Skin of body (tissue), 3 donors: ENCODE data around the gene DHDH. TPM values are rescaled to one million over a fixed set of nuclear protein-coding genes. Genes with fewer than 3 reads are reported as not detected.

ENCODE experiments used
- DNase-seq: peaks from one replicate; lab custom pipeline; 2025; lab: John Stamatoyannopoulos, UW
- small RNA-seq: library from RNA; depleted of rRNA; stranded (forward); fragments of <200 nt; gene quantifications from one replicate; pipeline ENCODE3, GENCODE V24; 2014; ENCODE audit warnings: low replicate concordance
- total RNA-seq: library from RNA; depleted of rRNA; stranded (reverse); fragments of >200 nt; gene quantifications from one replicate; pipeline ENCODE4 v1.2.3, GENCODE V29; 2014

The DHDH gene
- total RNA-seq, 1 donor from 2014 or later, result not detected

GRCh38 chr19:48991873-48992580, 58.5 kb downstream of the DHDH start:
- DNase-seq, result peak; percentile 78

GRCh38 chr19:48992581-48993174, 59.2 kb downstream of the DHDH start:
- no peak for DNase-seq

GRCh38 chr19:48993175-48994034, 59.9 kb downstream of the DHDH start, which contains the start of the genes GYS1 and RUVBL2:
TSS of gene GYS1 (minus strand) at chr19:48993309. CDS start at chr19:48993112, 197 bp downstream.
TSS of gene RUVBL2 (plus strand) at chr19:48993887. CDS start at chr19:48993912, 25 bp downstream.
- peak; percentile 99 for DNase-seq

- DNase-seq, result no peak
Observed at GRCh38 chr19:48994035-48994386, 60.5 kb downstream of the DHDH start.

Small RNA genes within 50 kb of the gene (small RNA-seq; reads per million reads assigned to genes)
- not detected for gene AC026803.1

Other genes starting within 250 kb of the DHDH start
- gene FUT2, start 237.7 kb upstream of the DHDH start, total RNA-seq, result 0.59 TPM
- 1.7 TPM for gene MAMSTR, start 214.0 kb upstream of the DHDH start, total RNA-seq
- 6.5 TPM for gene RASIP1, start 193.1 kb upstream of the DHDH start, total RNA-seq
- 0.10 TPM for gene IZUMO1, start 186.8 kb upstream of the DHDH start, total RNA-seq
- gene FUT1, start 181.1 kb upstream of the DHDH start, total RNA-seq, result 2.9 TPM
- gene FGF21, start 178.2 kb upstream of the DHDH start, total RNA-seq, result not detected
- gene BCAT2, start 122.7 kb upstream of the DHDH start, total RNA-seq, result 19.0 TPM
- 3.4 TPM for gene HSD17B14, start 97.2 kb upstream of the DHDH start, total RNA-seq
- 8.4 TPM for gene PLEKHA4, start 65.1 kb upstream of the DHDH start, total RNA-seq
- gene PPP1R15A, start 61.3 kb upstream of the DHDH start, total RNA-seq, result 58.4 TPM
- gene TULP2, start 35.0 kb upstream of the DHDH start, total RNA-seq, result 0.10 TPM
- gene NUCB1, start 33.4 kb upstream of the DHDH start, total RNA-seq, result 97.8 TPM
- gene BAX, start 21.2 kb downstream of the DHDH start, total RNA-seq, result 22.9 TPM
- gene FTL, start 31.6 kb downstream of the DHDH start, total RNA-seq, result 828 TPM
- gene GYS1, start 59.6 kb downstream of the DHDH start, total RNA-seq, result 42.4 TPM
- 58.9 TPM for gene RUVBL2, start 60.2 kb downstream of the DHDH start, total RNA-seq
- gene LHB, start 83.4 kb downstream of the DHDH start, total RNA-seq, result not detected
- not detected for gene CGB3, start 90.6 kb downstream of the DHDH start, total RNA-seq
- not detected for gene CGB2, start 98.2 kb downstream of the DHDH start, total RNA-seq
- not detected for gene CGB1, start 103.2 kb downstream of the DHDH start, total RNA-seq
- not detected for gene CGB5, start 110.1 kb downstream of the DHDH start, total RNA-seq
- not detected for gene CGB8, start 115.4 kb downstream of the DHDH start, total RNA-seq
- gene CGB7, start 124.0 kb downstream of the DHDH start, total RNA-seq, result 0.49 TPM
- 1.9 TPM for gene NTF4, start 131.1 kb downstream of the DHDH start, total RNA-seq
- 0.79 TPM for gene KCNA7, start 139.0 kb downstream of the DHDH start, total RNA-seq
- gene SNRNP70, start 151.8 kb downstream of the DHDH start, total RNA-seq, result 121 TPM
- gene LIN7B, start 180.7 kb downstream of the DHDH start, total RNA-seq, result 8.6 TPM
- gene C19orf73, start 185.4 kb downstream of the DHDH start, total RNA-seq, result 0.30 TPM
- 12.3 TPM for gene PPFIA3, start 185.8 kb downstream of the DHDH start, total RNA-seq
- gene HRC, start 221.7 kb downstream of the DHDH start, total RNA-seq, result 13.6 TPM
- gene TRPM4, start 224.1 kb downstream of the DHDH start, total RNA-seq, result 24.0 TPM